Kidney glomerular epithelial cell (primary cell): ENCODE results near the gene CCL2.
A peak's percentile ranks its signal among the peaks of the same experiment; 100 is the strongest.

Experiments used
- DNase-seq: peaks from one replicate; lab custom pipeline; 2025; lab: John Stamatoyannopoulos, UW

CCL2 gene

DNA sequence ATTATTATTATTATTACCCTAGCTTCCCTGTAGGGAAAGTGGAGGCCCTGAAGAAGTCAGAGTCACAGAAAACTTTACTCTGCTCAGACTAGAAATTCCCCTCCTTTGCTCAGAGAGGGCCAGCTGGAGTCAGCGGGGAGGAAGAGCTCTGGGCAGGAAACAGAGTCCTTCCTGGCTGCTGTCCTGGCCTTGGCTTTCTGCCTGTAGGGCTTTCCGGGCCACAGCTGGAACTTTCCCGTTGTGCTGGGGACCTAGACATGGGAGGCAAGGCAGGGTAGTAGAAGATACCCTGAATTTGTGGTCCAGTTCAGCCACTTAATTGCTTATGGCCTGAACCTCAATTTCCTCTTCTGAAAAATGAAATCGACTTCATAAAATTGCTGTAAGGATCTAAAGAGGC is 14.0 kb upstream of the CCL2 start:
- DNase-seq: no peak

DNA sequence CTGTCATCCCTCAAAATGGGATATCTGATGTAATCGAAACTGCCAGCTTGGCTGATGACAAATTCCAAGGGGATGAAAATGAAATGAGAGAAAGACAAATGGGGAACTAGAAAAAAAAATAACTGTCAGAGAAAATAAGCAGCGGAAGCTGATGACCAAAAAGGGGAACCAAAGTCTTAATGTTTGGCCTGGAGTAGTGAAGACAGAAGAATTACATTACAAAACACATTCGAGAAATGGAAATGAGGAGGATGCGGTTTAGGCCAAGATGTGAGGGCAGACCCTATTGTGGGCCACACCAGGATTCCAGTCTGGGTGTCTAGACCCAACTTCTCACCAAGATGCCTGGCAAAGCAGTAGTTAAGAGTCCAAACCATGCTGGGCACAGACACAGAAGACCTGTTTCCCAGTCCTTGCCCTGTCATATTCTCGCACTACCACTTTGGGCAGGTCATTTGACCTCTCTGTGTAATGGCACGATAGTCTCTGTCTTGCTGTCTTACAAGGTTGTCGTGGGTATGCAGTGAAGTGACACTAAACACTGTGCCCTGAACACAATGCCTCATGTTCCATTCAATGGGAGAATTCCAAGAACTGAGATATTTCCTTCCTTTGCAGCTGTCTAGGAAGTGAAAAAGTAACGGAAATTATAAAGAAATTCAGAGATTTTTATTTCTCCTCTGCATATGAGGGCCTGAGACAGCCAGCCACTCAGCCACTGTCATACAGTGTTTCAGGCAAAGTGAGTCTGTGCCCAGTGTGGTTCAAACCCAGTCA is 12.3 kb upstream of the CCL2 start:
- no peak for DNase-seq

GRCh38 chr17:34243364-34244320 is 11.4 kb upstream of the CCL2 start:
- DNase-seq: no peak

DNA sequence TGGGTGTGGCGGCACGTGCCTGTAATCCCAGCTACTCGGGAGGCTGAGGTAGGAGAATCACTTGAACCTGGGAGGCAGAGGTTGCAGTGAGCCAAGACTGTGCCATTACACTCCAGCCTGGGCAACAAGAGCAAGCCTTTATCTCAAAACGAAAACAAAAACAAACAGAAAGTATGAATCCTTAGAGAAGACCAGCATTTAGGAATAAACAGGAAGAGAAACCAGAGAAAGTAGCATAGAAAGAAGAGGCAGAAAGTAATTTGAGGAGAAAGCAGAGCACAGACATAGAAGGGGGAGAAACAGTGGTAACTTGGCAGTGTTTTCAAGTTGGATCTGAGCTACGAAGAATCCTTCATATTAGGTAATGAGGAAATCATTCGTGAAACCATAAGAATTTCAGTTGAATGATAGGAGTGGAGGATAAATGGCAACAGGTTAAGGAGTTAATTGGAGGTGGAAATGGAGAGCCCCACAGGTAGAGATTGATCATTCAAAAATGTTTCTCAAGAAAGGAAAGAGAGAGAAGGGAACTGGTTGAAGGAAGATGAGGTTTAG is 9.7 kb upstream of the CCL2 start:
- no peak for DNase-seq

DNA sequence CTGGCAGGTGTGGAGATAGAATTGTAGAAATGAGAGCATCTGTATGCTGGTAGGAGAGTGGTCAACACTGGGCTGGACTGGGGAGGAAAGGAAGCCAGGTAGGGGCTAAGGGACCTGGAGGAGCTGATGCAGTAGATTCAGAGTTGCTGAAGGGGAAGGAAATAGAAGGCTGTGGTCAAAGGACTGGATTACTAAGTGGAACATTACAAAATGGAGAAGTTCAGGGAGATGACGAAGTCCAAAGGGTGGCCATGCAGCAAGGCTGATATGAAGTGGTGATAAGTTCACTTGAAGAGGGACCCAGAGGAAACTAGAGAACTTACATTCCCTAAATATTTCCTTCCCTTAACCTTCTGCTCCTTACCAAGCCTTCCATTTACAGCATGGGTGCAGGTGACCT is 8.6 kb upstream of the CCL2 start:
- no peak for DNase-seq

- no peak for DNase-seq
Measured at GRCh38 chr17:34246881-34247280, 8.2 kb upstream of the CCL2 start.

GRCh38 chr17:34248511-34249024 is 6.5 kb upstream of the CCL2 start:
- DNase-seq: peak; percentile 94

GRCh38 chr17:34249061-34249460 is 6.0 kb upstream of the CCL2 start:
- peak; percentile 72 for DNase-seq

DNA sequence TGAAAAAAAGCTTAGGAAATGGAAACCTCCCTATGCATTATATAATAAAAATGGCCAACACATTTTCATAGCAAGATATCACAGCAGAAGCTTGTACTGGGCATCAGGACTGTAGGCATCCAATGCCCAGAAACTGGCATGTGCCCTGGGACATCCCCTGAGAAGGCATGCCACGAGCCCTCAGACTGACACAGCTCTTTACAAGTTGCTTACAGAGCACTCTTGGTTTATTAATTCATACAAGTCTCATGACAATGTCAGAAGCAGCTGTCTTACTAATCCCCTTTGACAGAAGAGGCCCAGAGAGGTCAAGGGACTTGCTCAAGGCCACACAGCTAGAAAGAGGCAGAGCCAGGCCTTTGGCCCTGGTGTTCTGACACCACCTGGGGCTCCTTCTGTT is 5.6 kb upstream of the CCL2 start:
- DNase-seq: peak; percentile 35

DNA sequence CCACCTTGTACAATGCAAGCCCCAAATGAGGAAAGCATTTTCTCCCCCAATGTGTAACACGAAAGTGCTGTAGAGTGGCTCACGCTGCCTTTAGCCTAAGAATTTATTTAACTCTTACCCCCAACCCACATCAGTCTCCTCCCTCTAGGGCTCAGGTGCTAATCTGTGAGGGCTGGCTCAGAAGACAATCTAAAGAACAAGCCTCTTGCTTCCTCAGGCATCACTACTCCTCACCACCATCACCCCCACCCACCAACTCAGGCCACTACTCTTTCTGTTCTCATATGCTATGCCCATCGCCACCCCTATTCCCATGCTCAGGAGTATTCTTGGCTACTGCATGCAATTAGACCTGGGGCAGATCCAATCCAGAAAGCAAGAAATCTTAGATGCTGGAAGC is 3.9 kb upstream of the CCL2 start:
- no peak for DNase-seq

- peak; percentile 91 for DNase-seq
Measured at GRCh38 chr17:34252095-34252443, 3.0 kb upstream of the CCL2 start.

- peak; percentile 94 for DNase-seq
Measured at GRCh38 chr17:34252444-34253138, 2.5 kb upstream of the CCL2 start.

DNA sequence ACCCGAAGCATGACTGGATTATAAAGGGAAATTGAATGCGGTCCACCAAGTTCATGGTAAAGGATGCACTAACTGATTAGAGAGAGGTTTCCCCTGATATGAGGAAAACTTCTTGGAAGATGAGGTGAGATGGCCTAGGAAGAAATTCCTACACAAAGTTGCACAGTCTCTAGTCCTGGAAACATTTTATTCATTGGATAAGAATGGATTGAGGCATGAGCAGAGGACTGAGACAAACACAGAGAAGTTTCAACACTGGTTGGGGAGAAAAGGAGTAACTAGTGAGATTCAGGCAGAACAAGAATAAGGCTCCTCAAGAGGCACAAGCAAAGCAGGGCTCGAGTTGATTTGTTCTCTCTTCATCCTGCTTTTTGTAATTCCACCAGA is 2.0 kb upstream of the CCL2 start:
- no peak for DNase-seq

DNA sequence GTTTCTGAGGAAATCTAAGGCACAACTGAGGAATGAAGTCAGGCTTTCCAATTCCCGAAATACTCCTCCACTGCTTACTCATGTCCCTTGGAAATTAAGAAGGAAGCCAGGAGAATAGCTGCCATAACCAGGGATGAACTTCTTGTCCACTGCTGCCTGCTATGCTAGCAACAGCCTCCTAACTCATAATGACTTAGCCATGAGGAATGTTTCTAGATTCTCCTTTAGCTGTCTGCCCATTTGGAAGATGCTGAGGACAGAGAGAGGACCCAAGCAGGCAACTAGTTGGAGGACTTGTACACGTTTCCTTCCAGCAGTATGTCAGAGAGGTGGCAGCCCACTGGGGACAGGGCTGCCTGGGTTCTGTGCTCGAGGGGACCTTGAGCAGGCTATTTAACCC is 939 bp upstream of the CCL2 start:
- peak; percentile 65 for DNase-seq

DNA sequence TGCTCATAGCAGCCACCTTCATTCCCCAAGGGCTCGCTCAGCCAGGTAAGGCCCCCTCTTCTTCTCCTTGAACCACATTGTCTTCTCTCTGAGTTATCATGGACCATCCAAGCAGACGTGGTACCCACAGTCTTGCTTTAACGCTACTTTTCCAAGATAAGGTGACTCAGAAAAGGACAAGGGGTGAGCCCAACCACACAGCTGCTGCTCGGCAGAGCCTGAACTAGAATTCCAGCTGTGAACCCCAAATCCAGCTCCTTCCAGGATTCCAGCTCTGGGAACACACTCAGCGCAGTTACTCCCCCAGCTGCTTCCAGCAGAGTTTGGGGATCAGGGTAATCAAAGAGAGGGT is 272 bp downstream of the CCL2 start:
- DNase-seq: no peak

DNA sequence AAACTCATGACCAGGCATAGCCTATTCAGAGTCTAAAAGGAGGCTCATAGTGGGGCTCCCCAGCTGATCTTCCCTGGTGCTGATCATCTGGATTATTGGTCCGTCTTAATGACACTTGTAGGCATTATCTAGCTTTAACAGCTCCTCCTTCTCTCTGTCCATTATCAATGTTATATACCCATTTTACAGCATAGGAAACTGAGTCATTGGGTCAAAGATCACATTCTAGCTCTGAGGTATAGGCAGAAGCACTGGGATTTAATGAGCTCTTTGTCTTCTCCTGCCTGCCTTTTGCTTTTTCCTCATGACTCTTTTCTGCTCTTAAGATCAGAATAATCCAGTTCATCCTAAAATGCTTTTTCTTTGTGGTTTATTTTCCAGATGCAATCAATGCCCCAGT is 756 bp downstream of the CCL2 start:
- DNase-seq: no peak

DNA sequence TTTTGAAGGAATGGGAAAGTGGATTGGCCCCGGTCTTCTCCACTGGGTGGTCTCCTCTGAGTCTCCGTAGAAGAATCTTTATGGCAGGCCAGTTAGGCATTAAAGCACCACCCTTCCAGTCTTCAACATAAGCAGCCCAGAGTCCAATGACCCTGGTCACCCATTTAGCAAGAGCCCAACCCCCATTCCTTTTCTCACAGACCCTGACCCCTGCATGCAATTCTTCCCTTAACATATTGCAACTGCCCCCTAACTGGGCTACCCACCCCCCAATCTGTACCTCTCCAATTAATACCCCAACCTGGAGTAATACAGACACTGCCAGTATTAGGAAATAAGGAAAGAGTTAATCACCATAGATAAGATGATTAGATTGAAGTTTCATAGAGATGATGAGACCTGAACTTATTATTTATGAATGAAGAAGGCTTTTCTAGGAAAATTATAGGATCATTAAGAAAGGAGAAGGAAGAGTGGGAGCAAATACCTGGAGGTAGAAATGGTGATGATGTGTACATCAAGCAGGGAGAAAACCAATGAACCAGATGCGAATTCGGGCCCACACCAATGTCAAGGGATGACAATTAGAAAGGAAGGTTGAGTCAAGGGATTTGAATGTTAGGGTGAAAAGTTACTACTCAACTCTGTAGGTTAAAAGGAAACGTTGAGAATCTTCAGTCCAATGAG is 2.4 kb downstream of the CCL2 start:
- DNase-seq: peak; percentile 12

DNA sequence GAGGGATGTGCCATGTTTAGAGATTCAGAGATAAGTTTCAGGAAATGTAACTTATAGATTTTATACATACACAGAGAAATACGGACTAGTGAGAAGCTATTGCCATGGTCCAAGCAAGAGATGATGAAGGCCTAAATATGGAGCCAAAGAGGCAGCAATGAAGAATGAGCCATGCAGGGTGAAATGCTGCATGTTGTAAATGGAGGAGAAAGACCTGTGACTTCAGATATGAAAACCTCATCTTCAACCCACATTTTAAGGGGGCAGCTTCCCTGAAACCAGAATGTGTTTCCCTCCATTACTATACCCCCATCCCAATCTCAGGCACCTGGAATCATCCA is 2.9 kb downstream of the CCL2 start:
- no peak for DNase-seq

DNA sequence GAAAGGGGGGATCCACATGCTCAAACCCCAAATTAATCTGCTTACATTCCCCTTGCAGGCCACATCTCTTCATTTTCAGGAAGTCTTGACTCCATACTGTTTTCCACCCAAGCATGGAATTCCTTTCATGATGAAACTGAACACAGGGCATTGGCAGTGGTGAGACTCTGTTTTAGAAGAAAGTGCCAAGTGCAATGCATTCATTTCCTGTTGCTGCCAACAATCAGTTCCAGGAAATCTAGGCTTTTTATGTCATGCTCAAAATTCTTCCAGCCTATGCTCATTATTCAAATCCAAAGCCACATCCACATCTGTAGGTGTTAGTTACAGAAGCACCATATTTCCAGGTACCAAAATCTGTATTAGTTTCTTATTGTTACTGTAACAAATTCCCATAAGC is 4.1 kb downstream of the CCL2 start:
- DNase-seq: peak; percentile 54

- DNase-seq: no peak
Measured at GRCh38 chr17:34260861-34261260, 5.8 kb downstream of the CCL2 start.

DNA sequence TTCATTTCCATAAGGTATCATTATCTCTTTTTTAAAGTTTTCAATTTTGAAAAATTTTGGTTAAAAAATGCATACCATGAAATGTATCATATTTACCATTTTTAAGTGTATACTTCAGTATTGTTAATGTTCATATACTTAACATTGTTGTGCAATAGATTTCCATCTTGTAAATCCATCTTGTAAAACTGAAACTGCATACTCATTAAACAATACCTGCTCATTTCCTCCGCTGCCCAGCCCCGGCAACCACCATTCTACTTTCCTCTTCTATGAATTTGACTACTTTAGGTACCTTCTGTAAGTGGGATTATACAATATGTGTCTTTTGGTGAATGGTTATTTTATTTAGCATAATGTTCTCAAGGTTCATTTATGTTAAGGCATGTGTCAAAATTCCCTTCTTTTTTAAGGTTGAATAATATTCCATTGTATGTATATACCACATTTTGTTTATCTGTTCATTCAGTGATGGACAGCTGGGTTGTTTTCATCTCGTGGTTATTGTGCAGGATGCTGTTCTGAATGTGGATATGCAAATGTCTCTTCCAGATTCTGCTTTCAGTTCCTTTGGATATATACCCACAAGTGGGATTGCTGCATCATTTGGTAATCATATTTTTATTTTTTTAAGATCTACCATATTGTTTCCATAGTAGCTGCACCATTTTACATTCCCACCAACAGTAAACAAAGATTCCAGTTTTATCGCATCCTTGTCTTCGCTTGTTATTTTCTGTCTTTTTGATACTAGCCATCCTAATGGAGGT is 6.7 kb downstream of the CCL2 start:
- DNase-seq: no peak
